Gastroesophageal sphincter (tissue), 3 donors: ENCODE measurements around the gene TMEM266.

Source experiments
- CTCF ChIP-seq, 4 experiments: fragments of 200-600 bp in 2 of 4; fragments of 450-650 bp in 2 of 4; sonication (generic) in 1 of 4; IDR thresholded peaks; one replicate each; pipeline ENCODE4 v1.5.1; 2017 to 2019; ENCODE audit warnings: antibody characterized with exemption in 4 of 4, mild to moderate bottlenecking in 2 of 4, moderate library complexity in 2 of 4
- POLR2AphosphoS5 ChIP-seq: sonication (generic); formaldehyde crosslinking; IDR thresholded peaks from one replicate; pipeline ENCODE4 v1.6.1; 2017; ENCODE audit warnings: antibody characterized with exemption

DNA sequence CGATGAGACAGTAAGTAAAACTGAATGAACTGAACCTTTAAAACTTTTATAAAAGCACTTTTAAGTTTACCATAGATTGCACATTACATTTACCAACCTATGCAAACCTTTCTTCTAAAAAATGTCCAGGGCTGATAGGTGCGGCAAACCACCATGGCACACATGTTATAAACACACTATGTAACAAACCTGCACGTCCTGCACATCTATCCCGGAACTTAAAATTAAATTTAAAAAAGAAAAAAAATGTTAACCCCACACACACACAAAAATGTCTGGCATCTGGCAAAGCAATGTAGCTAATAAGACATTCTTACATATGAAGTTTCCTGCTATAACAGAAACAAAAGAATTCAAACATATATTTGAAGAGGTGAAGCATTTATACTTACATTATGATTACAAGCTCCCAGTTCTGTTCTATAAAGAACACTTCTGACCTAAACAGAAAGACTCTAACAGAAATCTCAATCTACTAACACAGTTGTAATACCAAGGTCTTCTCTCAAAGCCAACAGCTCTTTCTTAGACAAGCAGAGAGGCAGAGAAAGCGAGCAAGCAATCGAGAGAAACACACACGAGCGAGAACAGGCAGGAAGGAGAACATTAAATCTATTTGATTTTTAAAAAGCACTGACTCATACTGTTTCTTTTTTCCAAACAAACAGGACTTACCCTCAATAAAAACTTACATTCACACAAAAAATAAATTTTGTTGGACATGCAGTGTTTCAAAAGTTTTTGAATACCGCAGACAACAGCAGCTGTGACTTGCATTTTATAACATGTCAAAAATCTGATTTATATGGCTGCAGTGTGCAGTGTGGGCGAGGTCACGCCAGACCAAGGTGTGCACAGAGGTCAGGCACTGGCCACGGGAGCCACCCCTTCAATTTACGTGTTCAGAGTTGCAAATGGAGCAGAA, 47.9 kb upstream of the TMEM266 start, which contains the start of gene NRG4:
- TF ChIP-seq POLR2AphosphoS5 (no peak), CTCF (IDR thresholded peaks at IDR 0.05) (no peak)
